Measurements from ENCODE around the gene COPG1.
"Not testable (repeated sequence)": the region's sequence is repeated elsewhere in the genome, so short reads cannot be mapped to it uniquely, and the experiment has no call there.

The COPG1 gene

DNA sequence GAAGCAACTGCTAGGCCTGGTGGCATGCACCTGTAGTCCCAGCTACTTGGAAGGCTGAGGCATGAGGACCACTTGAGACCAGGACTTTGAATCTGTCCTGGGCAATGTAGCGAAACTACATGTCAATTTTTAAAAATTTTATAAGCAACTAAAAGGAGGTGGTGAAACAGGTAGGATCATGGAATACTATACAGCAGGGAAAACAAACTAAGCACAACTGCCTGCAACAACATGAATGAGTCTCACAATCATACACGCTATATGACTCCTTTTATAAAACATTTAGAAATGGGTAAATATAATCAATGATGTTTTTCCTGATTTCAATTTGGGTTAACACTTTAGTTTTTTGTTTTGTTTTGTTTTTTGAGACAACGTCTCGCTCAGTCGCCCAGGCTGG, 36.2 kb upstream of the COPG1 start:
- Histone ChIP-seq H4K20me1 (ENCODE audit: insufficient read depth, low read length, poor library complexity, severe bottlenecking) (no peaks in the 10 kb centered on the region), H3K9ac (ENCODE audit: low read depth, low read length, poor library complexity, severe bottlenecking) (no peak overlapping the region), H3K4me2 (ENCODE audit: low read depth, low read length, poor library complexity, severe bottlenecking) (no peak overlapping the region), H3F3A (ENCODE audit: low read depth) (no peaks in the 10 kb centered on the region), H2AFZ (ENCODE audit: low read length) (no peak overlapping the region), H3K36me3 (ENCODE audit: insufficient read depth, low read length) (no peaks in the 10 kb centered on the region), H3K4me1 (ENCODE audit: insufficient read depth, low read length, poor library complexity, severe bottlenecking) (no peaks in the 10 kb centered on the region), H3K79me2 (ENCODE audit: insufficient read depth, low read length) (no peaks in the 10 kb centered on the region), H3K4me3 (ENCODE audit: low read length, poor library complexity, severe bottlenecking) (no peak overlapping the region), H3K27me3 (ENCODE audit: insufficient read depth, low read length, poor library complexity, severe bottlenecking) (no peaks in the 10 kb centered on the region), H3K9me2 (replicated peaks; ENCODE audit: low read depth, low read length) (no peaks in the 10 kb centered on the region), H3K9me3 (ENCODE audit: insufficient read depth, low read depth, low read length) (no peaks in the 10 kb centered on the region)
- no peak for TF ChIP-seq EZH2phosphoT487 (IDR thresholded peaks at IDR 0.05; ENCODE audit: borderline replicate concordance)
- TF ChIP-seq, protein P1, sequence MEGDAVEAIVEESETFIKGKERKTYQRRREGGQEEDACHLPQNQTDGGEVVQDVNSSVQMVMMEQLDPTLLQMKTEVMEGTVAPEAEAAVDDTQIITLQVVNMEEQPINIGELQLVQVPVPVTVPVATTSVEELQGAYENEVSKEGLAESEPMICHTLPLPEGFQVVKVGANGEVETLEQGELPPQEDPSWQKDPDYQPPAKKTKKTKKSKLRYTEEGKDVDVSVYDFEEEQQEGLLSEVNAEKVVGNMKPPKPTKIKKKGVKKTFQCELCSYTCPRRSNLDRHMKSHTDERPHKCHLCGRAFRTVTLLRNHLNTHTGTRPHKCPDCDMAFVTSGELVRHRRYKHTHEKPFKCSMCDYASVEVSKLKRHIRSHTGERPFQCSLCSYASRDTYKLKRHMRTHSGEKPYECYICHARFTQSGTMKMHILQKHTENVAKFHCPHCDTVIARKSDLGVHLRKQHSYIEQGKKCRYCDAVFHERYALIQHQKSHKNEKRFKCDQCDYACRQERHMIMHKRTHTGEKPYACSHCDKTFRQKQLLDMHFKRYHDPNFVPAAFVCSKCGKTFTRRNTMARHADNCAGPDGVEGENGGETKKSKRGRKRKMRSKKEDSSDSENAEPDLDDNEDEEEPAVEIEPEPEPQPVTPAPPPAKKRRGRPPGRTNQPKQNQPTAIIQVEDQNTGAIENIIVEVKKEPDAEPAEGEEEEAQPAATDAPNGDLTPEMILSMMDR (conservative IDR thresholded peaks at IDR 0.05; ENCODE audit: low read length), result no peak

DNA sequence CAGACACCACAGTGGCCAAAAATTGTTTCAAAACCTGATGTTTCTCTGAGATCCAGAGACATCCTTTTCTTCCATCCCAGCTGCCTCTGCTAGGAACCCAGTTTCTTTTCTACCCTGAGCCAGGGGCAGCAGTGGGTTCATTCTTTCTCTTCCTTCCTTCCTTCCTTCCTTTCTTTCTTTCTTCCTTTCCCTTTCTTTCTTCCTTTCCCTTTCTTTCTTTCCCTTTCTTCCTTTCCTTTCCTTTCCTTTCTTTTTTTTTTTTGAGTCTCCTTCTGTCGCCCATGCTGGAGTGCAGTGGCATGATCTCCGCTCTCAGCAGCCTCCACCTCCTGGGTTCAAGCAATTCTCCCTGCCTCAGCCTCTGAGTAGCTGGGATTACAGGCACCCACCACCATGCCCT, 30.7 kb upstream of the COPG1 start:
- Histone ChIP-seq H2AFZ (ENCODE audit: low read length) (no peak overlapping the region), H3K4me2 (ENCODE audit: low read depth, low read length, poor library complexity, severe bottlenecking) (no peak overlapping the region), H4K20me1 (ENCODE audit: insufficient read depth, low read length, poor library complexity, severe bottlenecking) (no peaks in the 10 kb centered on the region), H3K79me2 (ENCODE audit: insufficient read depth, low read length) (no peaks in the 10 kb centered on the region), H3K9ac (ENCODE audit: low read depth, low read length, poor library complexity, severe bottlenecking) (no peak overlapping the region), H3K27me3 (ENCODE audit: insufficient read depth, low read length, poor library complexity, severe bottlenecking) (no peaks in the 10 kb centered on the region), H3K9me3 (ENCODE audit: insufficient read depth, low read depth, low read length) (no peaks in the 10 kb centered on the region), H3K9me2 (replicated peaks; ENCODE audit: low read depth, low read length) (no peaks in the 10 kb centered on the region), H3F3A (ENCODE audit: low read depth) (no peaks in the 10 kb centered on the region; the same call in 1 of the 2 replicates), H3K4me1 (ENCODE audit: insufficient read depth, low read length, poor library complexity, severe bottlenecking) (no peaks in the 10 kb centered on the region), H3K36me3 (ENCODE audit: insufficient read depth, low read length) (no peaks in the 10 kb centered on the region), H3K4me3 (ENCODE audit: low read length, poor library complexity, severe bottlenecking) (no peak overlapping the region)
- TF ChIP-seq, protein P1 (conservative IDR thresholded peaks at IDR 0.05; ENCODE audit: low read length), result no peak

DNA sequence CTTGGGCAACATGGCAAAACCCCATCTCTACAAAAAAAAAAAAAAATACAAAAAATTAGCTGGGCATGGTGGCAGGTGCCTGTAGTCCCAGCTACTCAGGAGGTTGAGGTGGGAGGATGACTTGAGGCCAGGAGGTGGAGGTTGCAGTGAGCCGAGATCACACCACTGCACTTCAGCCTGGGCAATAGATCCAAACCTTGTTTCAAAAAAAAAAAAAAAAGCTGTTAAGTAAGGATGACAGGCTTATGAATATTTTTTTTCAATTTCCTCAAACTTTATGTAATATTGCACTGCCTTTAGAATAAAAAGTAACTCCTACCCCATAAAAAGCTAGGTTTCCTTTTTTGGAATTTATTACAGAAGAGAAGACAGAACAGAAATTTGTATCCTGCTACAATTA, 25.0 kb upstream of the COPG1 start:
- H3K27me3 ChIP-seq (ENCODE audit: insufficient read depth, low read length, poor library complexity, severe bottlenecking); H3K9me3 ChIP-seq (ENCODE audit: insufficient read depth, low read depth, low read length); H3K36me3 ChIP-seq (ENCODE audit: insufficient read depth, low read length); H4K20me1 ChIP-seq (ENCODE audit: insufficient read depth, low read length, poor library complexity, severe bottlenecking); H3K9me2 ChIP-seq (replicated peaks; ENCODE audit: low read depth, low read length); H3F3A ChIP-seq (ENCODE audit: low read depth); H3K79me2 ChIP-seq (ENCODE audit: insufficient read depth, low read length): not testable (repeated sequence)
- Histone ChIP-seq H3K4me3 (ENCODE audit: low read length, poor library complexity, severe bottlenecking) (peak overlapping the region; percentile 56), H3K4me1 (ENCODE audit: insufficient read depth, low read length, poor library complexity, severe bottlenecking) (peaks cover 25% of the 10 kb centered on the region), H3K9ac (ENCODE audit: low read depth, low read length, poor library complexity, severe bottlenecking) (peak overlapping the region; percentile 63), H2AFZ (ENCODE audit: low read length) (peak overlapping the region; percentile 85), H3K4me2 (ENCODE audit: low read depth, low read length, poor library complexity, severe bottlenecking) (peak overlapping the region; percentile 71)

DNA sequence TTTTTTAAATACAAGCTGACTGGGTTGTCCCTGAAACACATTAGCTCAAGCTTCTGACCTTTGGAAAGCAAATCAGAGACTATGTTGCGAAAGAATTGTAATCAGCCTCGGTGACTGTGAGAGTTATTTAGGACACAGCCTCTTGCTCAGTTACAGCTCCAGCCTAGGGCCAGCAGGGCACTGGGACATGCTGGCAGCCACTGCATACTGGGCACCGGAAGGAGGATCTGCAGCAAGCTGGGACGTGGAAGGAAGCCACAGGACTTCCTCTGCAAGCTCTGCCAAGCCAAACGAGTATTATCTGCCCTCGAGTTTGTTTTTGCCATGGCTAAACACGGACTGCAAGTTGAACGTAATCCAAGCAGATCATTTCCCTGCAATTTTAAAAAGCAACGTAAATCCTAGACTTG, 24.4 kb upstream of the COPG1 start:
- Histone ChIP-seq H3K9ac (ENCODE audit: low read depth, low read length, poor library complexity, severe bottlenecking) (peak overlapping the region; percentile 63), H3K4me1 (ENCODE audit: insufficient read depth, low read length, poor library complexity, severe bottlenecking) (peaks cover 25% of the 10 kb centered on the region)

More for the DNA sequence above, 24.4 kb upstream of the COPG1 start:
- no peaks in the 10 kb centered on the region for H3K36me3 ChIP-seq (ENCODE audit: insufficient read depth, low read length)
- H3K4me3 ChIP-seq (ENCODE audit: low read length, poor library complexity, severe bottlenecking), result peak overlapping the region; percentile 56
- no peaks in the 10 kb centered on the region for H3K9me3 ChIP-seq (ENCODE audit: insufficient read depth, low read depth, low read length)
- H3K79me2 ChIP-seq (ENCODE audit: insufficient read depth, low read length), result no peaks in the 10 kb centered on the region
- TF ChIP-seq EZH2phosphoT487 (IDR thresholded peaks at IDR 0.05; ENCODE audit: borderline replicate concordance), result no peak
- TF ChIP-seq, protein P1 (conservative IDR thresholded peaks at IDR 0.05; ENCODE audit: low read length), result no peak
- peak overlapping the region; percentile 71 for H3K4me2 ChIP-seq (ENCODE audit: low read depth, low read length, poor library complexity, severe bottlenecking)
- no peaks in the 10 kb centered on the region for H3K9me2 ChIP-seq (replicated peaks; ENCODE audit: low read depth, low read length)
- peaks cover 5% of the 10 kb centered on the region; the same call in 1 of the 2 replicates for H3F3A ChIP-seq (ENCODE audit: low read depth)
- H4K20me1 ChIP-seq (ENCODE audit: insufficient read depth, low read length, poor library complexity, severe bottlenecking), result no peaks in the 10 kb centered on the region
- H2AFZ ChIP-seq (ENCODE audit: low read length), result peak overlapping the region; percentile 85
- no peaks in the 10 kb centered on the region for H3K27me3 ChIP-seq (ENCODE audit: insufficient read depth, low read length, poor library complexity, severe bottlenecking)
